Stimulated activated CD8-positive, alpha-beta memory T cell treated with anti-CD3 and anti-CD28 coated beads, Interleukin-15, amount 100 ng/mL, for 4 hours (primary cell): ENCODE measurements around the gene NRF1.

Experiments used
- DNase-seq, 2 donors: peaks; one replicate each; pipeline ENCODE4 v3.0.0-alpha.2; 2020; ENCODE audit warnings: low read depth in 2 of 2

NRF1 gene

DNA sequence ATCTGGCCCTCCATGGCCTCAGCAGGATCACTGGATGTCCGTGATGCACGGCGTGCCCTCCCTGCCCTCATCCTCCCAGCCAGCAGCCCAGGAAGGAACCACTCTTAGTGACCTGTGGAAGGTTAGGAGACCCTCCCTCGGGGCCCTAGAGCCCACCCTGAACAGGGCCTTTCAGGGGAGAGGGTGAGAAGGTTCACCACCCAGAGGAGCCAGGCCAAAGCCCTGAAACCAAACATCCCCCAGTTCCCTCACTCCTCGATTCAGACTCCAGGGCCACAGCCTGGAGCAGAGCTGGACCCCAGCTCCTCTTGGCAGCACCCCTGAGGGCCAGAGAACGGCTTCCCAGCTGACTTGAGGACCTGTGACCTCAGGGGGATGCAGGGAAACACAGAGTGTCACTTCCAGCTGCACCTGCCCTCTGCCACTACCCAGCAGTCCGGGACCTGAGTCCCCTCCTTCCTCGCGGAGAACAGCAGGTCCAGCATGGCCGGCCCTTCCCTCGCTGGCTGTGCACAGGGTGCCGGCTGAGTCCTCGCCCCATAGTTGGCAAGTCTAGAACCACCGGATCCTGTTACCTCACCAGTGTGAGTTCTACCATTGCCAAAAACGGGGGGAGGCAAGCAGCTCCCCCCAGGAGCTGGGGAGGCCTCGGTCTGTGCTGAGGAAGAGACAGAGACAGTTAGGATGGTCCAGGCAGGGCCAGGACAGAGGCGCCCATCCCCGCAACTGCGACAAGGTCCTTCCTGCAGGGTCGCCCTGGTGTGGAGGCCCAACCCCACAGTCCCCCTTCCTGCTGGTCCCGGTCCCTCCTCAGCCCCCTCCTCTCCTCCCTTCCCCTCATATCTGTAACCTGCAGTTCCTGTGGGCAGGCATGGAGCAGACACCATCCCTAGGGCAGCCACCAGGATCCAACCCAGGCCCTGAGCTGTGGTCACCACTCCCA lies 158.6 kb downstream of the NRF1 start:
- no peak for DNase-seq

DNA sequence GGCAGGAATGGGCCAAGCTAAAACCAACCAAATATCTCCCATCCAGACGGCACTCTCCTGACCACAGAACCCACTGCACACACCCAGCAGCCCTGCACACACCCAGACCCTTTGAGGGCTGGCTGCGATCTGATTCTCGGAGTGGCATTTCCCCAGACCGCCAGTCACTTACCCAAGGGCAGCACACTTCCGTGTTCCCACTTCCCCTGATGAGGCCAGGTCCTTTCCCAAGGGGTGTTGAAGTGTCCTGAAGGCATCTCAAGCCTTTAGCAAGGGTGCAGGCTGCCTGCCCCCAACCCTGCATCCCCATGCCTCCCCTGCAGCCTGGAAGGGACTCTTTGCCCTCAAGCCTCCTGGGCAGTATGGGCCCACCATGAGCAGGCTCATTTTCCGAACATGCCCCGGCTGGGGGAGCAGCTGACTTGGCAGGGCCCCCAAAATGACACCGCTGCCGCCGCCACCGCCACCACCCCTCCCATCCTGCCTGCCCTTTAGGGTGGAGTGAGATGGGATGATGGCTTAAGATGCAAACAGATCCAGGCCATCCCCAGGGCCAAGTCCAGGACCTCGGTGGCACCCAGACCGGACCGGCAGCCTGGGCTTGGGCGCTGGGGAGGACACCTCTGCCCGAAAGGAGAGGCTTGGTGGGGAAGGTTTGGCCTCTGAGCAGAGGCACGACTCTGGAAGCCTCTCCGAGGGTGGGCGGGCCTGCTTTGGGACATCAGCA lies 159.8 kb downstream of the NRF1 start:
- no peak for DNase-seq

DNA sequence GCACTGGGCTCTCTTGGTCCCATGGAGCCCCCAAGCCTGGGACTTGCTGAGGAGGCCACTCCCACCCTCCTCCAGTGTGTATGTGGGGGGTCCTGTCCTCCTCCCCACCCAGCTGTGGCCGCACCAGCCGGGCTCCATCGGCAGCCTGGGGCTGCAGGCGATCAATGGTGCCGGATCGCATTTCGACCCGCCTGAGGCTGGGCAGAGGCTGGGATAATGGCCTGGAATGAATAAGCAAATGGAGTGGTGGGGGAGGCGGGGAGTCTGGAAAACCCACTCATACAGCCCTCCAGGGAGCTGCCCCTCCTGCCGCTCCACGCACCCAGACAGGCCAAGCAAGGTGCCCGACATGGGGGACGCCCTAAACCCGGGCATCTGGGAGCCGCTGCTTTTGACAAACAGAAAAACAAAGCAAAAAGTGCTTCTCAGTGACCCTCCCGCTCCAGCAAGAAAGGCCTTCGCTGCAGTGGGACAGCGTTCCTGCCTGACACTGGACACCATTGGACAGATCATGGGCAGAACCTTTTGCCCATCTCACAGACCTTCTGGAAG lies 160.5 kb downstream of the NRF1 start:
- no peak for DNase-seq

DNA sequence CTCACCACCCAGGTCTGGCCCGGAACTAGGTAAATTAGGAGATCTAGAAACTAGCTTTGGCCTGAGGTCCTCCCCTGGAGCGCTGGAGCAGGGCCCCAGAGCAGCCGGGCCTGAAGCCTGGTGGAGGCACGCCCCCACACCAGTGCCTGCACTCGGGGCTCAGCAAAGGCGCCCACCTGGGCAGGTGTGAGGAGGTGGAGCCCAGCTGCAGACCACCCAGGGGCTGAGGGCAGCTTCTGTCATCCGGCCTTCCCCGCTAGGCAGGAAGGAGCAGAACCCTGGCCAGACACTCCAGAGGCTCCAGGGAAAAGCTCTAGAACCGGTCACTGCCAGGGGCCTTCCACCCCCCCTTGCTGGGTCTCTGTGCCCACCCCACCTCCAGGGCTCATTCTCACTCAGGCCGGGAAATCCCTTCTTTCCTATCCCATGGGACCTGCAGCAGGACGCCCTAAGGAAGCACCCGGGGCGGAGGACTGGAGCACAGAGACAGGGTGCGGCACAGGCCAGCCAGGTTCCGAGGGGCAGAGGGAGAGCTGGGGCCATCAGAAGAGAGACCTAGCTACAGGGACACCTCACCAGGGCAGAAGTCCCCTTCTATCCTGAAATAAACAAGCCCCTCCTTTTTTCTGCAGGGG lies 161.2 kb downstream of the NRF1 start:
- DNase-seq = no peak

DNA sequence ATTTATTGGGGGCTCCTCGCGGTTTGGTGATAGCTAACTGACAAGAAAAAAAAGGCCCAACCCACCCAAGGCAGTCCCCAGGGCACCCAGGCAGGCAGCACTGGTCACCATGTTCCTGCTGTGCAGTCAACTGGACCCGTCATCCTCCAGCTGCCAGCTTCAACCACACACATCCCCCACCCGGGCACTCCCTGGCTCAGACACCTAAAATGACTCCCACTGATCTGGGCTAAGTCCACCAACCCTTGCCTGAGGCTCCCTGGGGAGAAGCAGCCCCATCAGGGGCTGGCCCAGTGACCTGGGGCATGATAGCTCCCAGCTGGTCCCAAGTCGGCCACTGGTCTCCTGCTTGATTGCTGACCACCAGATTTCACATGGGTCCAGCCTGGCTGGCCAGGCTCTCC lies 161.8 kb downstream of the NRF1 start:
- no peak for DNase-seq

DNA sequence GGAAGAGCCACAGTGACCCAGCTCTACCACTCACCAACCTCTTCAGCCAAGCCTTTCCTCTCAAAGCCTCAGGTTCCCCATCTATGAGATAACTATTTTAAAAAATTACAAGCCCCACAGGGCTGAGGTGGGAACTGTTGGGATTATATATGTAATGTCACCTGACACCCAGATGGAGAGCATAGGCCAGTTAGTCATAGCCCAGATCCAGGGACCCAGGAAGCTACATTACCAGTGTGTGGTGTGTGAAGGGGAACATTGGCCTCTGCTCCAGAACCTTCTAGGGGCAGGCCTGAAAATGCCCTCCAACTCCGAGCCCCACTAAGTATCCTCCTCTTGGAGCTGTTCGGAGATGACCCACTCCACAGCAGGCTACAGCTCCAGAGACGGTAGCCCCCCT lies 162.4 kb downstream of the NRF1 start:
- DNase-seq = no peak

DNA sequence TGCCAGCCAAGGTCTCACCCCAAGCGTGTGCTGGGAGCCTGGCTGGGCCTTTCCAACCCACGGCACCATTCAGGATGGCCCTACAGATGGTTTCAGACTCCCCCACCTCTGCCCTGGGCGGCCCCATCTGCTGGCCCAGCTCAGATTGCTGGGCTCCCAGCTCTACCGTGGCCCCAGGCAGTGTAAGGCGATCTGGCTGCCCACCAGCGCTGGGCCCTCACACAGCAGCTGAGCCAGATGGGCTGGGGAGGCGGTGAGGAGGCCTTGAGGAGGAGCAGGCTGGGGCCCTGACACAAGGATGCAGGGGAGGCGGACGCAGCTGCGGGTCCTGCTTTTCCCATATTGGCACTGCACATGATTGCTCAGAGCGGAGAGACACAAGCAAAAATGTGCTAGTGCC lies 162.8 kb downstream of the NRF1 start:
- no peak for DNase-seq

DNA sequence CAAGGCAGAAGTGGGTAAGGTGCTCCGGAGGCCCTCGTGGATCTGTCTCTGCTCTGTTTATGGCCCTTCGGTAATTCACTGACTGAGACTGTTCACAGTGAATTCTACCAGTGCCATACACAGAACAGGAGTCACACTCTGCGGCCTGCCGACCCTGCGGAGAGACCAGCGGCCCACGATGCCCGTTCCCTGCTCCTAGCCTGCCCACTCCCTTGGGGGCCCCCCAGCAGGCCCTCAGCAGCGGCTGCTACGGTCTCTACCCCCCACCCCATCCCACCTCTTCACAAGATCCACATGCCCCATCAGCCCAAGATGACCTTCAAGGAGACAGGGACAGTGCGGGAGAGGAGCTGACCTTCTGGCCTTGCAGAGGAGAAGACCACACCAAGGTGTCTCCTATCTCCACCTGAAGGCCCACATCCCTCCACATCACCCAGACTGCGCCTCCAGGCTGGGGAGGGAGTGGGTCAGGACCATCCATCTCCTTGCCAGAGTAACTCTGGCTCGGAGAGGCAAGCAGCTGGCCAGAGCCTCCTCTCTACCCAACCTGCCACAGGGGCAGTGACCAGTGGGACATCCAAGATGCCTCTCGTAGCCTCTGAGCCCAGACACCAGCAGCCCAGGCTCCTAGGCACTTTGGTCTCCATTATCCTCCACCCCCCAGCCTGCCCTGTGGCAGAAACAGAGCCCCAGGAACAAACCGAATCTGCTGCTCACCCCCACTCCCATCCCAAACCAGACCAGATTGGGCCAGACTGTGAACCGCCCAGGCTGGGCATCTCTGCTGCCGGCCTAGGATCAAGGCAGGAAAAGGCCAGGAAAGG lies 163.6 kb downstream of the NRF1 start:
- no peak for DNase-seq

DNA sequence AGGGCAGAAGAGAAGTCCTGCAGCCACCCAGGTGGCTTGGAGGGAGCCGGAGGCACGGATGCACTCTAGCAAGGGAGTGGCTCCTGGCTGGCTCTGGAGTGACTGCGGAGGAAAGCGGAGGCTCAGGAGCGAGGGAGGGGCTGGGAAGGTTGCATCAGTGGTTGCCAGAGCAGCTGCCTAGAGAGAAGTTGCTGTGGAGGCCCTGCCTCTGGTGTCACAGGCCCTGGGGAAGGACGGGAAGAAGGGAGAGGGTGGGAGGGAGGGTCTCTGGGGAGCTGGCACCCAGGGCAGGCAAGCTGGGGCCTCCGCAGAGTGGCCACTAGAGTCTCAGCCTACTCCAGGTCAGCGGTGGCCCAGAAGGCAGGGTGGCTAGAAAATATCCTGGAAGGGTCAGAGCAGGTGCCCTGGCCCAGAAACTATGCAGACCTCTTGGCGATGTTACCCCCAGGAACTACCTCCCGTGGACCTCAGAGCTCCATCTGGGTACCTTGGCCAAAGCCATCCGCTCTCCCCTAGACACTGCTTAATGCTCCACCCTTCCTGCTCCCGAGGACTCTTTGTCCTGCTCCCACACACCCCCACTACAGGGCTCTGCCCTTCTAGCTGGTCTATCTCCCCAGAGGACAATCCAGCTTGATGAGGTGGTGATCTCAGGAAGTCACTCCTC lies 164.3 kb downstream of the NRF1 start:
- DNase-seq = no peak

DNA sequence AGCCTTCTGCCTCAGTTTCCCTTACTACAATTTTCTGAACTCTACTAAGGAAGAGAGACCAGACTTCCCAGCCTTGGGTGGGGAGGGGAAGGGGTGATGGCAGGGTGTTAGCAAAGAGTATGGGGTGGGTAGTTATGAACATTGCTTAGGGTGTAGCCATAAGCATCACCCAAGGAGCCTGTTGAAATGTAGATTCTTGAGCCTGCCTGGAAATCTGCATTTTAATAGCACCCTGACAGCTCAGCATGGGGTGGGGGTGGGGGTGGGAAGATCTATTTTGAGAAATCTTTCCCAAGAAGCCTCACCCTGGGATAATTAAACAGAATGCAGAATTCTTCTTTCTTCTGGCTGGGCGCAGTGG lies 164.8 kb downstream of the NRF1 start:
- no peak for DNase-seq

DNA sequence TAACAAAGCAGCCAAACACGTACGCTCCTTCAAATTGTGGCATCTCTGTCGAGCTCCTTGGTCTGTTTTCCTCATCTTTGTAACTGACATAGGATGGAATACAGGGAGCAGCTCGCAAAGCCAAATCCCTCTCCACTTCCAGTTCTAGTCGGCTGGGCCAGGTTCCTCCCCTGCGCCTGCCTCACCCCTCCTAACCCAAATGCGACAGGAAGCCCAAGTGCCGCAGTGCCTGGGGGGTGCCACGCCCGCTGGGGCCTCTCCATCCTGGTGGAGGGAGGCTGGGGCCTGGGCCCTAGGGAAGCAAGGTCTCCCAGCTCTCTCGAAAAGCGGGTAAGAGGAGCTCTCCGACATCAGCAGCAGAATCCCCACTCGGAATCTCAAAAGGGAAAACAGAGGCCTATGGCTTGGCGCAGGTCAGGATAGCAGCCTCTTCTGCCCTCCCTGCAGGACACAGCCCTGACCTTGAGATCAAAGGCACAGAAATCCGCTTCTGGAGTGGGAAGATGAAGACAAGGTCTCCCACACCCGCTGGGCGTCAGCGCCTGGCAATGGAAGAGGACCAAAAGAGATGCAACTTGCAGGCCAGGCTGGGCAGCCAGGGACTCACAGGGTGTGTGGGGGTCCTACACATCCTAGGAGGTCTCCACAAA lies 165.8 kb downstream of the NRF1 start:
- DNase-seq = no peak

DNA sequence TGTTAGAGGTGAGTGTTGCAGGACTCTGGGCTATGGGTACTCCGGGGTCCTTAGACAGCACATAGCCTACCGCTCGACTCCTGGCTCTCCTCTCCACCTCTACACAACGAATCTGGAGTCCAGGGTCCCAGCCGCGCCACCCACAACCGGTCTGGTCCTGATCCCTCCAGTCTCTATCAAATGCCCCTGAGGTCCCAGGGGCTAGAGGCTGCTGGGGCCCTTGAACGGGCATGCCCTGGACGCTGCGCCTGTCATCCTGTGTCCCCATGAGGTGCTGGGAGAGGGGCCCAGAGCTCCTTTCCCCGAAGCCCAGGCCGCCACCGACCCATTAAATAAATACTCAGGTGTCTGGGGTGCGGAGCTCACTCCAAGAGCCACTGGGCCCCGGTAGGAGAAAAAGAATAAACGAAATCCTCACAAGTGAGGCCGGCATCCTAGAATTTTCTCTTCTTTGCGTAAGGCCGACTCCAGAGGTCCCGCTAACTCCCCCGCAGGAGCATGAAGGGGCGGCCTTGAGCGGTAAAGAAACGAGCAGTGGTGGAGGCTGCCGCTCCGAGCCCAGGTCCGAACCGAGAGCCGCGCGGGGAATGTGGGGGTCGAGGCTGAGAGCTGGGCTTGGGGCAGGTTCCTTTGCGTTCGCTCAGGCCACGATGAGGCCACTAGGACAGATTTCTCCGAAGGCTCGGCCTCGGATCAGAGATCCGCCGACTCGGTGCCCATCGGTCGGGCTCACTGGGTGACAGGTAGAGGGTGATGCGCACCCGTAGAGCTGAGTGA lies 166.7 kb downstream of the NRF1 start:
- no peak for DNase-seq

DNA sequence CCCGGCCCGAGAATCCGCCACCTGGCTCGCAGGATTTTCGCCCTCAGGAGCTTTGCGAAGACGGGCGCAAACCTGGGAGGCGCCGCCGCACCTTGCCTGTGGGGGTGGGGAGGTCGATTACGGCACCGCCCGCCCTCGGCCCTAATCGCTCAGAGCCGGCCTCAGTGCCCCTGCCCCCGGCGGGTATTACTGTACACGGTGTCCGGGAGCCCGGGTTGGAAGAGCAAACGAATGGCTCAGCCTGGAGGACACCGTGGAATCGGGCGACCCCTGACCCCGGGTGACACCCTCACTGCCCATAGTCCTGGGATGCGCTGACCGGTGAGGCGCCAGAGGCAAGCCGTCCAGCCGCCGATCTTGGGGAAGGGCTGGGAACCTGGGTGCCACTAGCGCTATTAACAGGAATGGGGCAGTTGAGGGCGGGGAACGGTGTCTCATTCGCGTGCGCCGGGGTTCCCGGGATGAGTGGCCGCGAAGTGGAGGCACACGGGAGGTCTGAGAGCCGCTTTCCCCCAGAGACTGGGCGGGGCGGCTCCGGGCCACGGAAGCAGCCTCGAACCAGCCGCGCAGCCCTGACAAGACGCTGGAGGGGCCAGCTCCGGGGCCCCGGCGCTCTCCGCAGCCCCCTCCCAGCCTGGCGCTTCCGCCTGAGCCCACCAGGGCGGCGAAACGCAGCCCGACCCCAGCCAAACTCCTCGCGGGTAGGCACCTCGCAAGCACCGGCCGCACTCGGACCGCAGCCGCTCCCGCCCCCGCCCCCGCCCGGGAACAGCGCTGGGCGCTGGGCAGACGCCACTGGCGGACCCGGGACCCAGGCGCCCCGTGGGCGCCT lies 167.5 kb downstream of the NRF1 start:
- DNase-seq = no peak

DNA sequence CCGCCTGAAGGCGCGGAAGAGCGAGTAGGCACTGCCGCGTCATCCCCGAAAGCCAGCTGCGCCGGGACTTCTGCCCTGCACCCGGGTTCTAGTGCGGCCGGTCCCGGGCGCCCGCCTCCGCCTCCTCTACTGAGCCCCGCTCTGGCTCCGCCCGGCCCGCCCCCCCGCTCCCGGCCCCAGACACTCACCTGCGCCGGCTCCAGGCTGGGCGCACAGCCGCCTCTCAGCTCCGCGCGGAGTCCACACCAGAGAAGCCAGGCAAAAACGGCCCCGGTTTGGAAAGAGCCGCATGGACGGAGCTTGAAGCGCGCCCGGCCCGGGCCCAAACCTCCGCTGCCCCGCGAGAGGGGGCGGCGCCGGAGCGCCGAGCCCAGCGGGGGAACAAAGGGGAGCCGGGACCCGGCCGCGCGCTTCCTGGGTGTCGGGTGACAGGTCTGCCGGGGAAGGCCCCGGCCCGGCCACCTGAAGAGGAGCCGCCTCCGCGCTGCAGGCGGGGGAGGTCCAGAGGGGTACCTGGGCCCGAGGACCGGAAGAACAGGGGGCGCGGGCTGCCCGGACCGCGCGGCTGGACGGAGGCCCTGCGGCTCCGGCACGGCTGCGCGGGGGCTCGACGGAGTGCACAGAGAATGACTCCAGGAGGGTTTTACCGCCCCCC lies 168.2 kb downstream of the NRF1 start:
- DNase-seq = no peak

DNA sequence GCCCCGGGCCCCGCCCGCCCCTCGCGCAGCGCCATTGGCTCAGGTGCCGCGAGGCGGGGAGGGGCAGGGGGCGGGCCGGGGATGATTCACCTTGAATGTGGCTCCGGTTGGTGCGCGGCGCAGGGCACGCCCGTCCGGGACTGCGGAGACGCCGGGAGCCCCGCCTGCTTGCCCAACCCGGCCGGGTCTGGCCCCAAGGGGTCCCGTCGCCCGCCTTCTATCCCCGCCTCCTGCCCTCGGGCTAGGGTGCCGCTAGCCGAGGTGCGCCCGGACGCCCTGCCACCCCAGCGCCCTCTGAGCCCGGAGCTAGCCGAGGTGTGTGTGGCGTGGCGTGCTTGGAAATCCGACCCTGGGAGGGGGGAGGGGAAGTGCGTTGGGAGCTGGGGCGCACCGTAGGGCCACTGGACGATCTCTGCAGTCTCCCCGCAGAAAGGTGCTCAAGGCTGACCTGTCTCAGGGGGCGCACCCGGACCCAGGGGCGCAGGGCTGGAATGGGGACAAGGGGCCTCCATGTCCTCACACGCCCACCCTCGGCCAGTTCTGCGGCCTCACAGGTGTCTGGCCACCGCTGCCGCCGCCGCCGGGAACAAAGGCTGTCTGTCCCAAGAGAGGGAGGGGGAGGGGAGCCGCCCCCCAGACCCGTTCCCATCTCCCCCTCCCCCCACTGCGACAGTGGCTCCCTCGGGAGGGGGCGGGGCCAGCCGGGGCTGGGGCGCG lies 168.9 kb downstream of the NRF1 start:
- DNase-seq = peak; percentile 61

DNA sequence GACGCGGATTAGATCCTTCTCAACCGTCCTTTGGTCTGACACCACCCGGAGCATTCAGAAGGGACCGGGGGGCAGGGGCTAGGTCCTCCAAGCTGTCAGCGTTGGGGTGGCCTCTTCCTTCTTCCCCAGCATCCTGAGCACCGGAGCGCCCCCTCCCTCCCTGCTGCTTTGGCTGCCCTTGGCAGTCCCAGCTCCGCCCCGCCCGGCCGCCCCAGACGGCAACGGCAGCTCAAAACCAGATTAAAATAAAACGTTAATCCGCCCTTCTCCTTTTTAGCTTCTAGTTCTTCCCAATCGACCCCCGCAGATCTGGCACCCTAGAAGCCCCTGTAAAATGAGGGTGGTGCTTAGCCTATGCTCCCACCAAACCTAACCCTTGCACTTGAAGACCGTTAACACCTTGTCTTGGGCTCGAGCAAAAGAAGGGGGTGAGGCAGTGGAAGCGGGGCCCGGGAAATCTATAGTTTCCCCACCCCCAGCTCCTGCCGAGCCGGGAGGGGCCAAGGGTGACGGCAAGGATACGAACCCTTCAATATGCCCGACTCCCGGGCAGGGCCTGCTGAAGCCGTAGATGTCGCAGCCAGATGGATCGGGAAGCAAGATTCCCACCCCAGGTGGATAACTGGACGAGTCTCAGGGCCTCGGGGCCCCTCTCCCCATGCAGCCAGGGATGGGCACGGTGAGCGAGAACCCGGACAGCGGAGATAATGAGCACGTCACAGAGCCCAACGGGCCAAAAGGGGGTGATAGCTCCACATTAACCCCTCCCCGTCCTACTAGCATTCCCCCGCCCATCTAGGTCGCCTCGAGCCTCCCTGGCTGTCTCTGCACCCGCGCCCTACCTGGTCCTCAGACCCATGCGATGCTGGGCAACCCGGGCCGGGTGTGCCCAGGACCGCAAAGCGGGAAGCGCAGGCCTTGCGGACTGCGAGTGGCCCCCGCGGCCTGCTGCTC lies 169.7 kb downstream of the NRF1 start:
- no peak for DNase-seq
